HepG2 (cell line): Measurements from ENCODE around the gene MAP2K7. TPM values are rescaled to one million over a fixed set of nuclear protein-coding genes. Genes with fewer than 3 reads are reported as not detected.

Experiments
- ATF1 ChIP-seq: IDR thresholded peaks from 2 replicates; pipeline ENCODE4 v1.6.1; 2016; ENCODE audit warnings: mild to moderate bottlenecking, control low read depth
- CSRNP1 ChIP-seq: sonication (generic); formaldehyde crosslinking; IDR thresholded peaks from 2 replicates; pipeline ENCODE4 v1.8.1; 2023; ENCODE audit warnings: mild to moderate bottlenecking, missing genetic modification reagents
- GTF3A ChIP-seq: sonication (generic); formaldehyde crosslinking; conservative IDR thresholded peaks from 2 replicates; pipeline ENCODE4 v1.4.0; 2020; ENCODE audit warnings: mild to moderate bottlenecking, missing genetic modification reagents
- HNF1A ChIP-seq, 2 experiments: sonication (generic) in 1 of 2; formaldehyde crosslinking in 1 of 2; IDR thresholded peaks; 2 replicates each; pipeline versions ENCODE4 v1.4.0 to v1.6.1; 2016 to 2020; ENCODE audit warnings: borderline replicate concordance in 1 of 2, low read depth in 1 of 2, mild to moderate bottlenecking in 1 of 2, missing genetic modification reagents in 1 of 2
- KAT8 ChIP-seq: IDR thresholded peaks from 2 replicates; pipeline ENCODE4 v1.6.1; 2016; ENCODE audit warnings: missing genetic modification reagents, missing compliant biosample characterization
- MED1 ChIP-seq: sonication (generic); formaldehyde crosslinking; IDR thresholded peaks from 2 replicates; pipeline ENCODE4 v1.4.0; 2020; ENCODE audit warnings: missing genetic modification reagents
- POLR2AphosphoS5 ChIP-seq: IDR thresholded peaks from 2 replicates; pipeline ENCODE4 v1.6.1; 2012; ENCODE audit warnings: low read depth, low read length
- RBAK ChIP-seq: sonication (generic); formaldehyde crosslinking; IDR thresholded peaks from 2 replicates; pipeline ENCODE4 v1.5.1; 2020; ENCODE audit warnings: mild to moderate bottlenecking, missing genetic modification reagents
- RFX5 ChIP-seq: IDR thresholded peaks from 2 replicates; pipeline ENCODE4 v1.6.1; 2011; ENCODE audit warnings: low read depth, low read length, improper control_type of control experiment
- ZBTB2 ChIP-seq: sonication (generic); formaldehyde crosslinking; IDR thresholded peaks from 2 replicates; pipeline ENCODE4 v1.8.0; 2022; ENCODE audit warnings: low read depth, missing genetic modification reagents
- ZBTB43 ChIP-seq: sonication (generic); formaldehyde crosslinking; conservative IDR thresholded peaks from 2 replicates; pipeline ENCODE4 v1.4.0; 2020; ENCODE audit warnings: missing genetic modification reagents
- ZFP91 ChIP-seq: sonication (generic); formaldehyde crosslinking; IDR thresholded peaks from 2 replicates; pipeline ENCODE4 v1.9.0; 2022; ENCODE audit warnings: missing genetic modification reagents, mild to moderate bottlenecking, borderline replicate concordance
- ZNF281 ChIP-seq: sonication (generic); formaldehyde crosslinking; IDR thresholded peaks from 2 replicates; pipeline ENCODE4 v1.4.0; 2020; ENCODE audit warnings: missing genetic modification reagents, borderline replicate concordance
- ZNF772 ChIP-seq: sonication (generic); formaldehyde crosslinking; IDR thresholded peaks from 2 replicates; pipeline ENCODE4 v1.5.0; 2020; ENCODE audit warnings: mild to moderate bottlenecking, missing genetic modification reagents
- polyA plus RNA-seq, 8 experiments: library from polyadenylated mRNA; depleted of rRNA in 3 of 8; stranded (reverse) in 7 of 8; unstranded in 1 of 8; fragments of >200 nt; fragmentation: Illumina TruSeq in 4 of 8; extraction: Trizol in 4 of 8; gene quantifications; 2 replicates each; pipeline versions ENCODE4 v1.2.1 to v1.2.3, GENCODE V29; 2011 to 2016; ENCODE audit warnings: low read depth in 4 of 8, missing spikeins in 1 of 8, mixed read lengths in 1 of 8; ENCODE audit not compliant: insufficient read depth in 1 of 8
- total RNA-seq, 5 experiments: library from RNA; depleted of rRNA; stranded (reverse); fragments of >200 nt; fragmentation: Illumina TruSeq; extraction: Trizol; gene quantifications; 2 replicates each; pipeline ENCODE4 v1.2.3, GENCODE V29; 2016; ENCODE audit warnings: low read depth in 1 of 5

MAP2K7 gene
- total and polyA plus RNA-seq, 2 of the 13 experiments (the other 11 are each of a cell fraction or from before 2014, with no cell fraction given) = 9.0 to 10.8 TPM

GRCh38 chr19:7943444-7944176 is 39.9 kb downstream of the MAP2K7 start, which contains the start of gene TIMM44 (continued):
- TF ChIP-seq GTF3A (peak; percentile 74; the same call in 1 of the 2 replicates), RBAK (CRISPR knock-in tag) (no peak), ZFP91 (CRISPR knock-in tag) (peak; percentile 80; the same call in 1 of the 2 replicates), ZNF281 (CRISPR knock-in tag) (no peak), ATF1 (peak; percentile 93), POLR2AphosphoS5 (peak; percentile 91), ZNF772 (CRISPR knock-in tag) (peak; percentile 87; the same call in 1 of the 2 replicates), ZBTB43 (CRISPR knock-in tag) (no peak; the same call in 1 of the 2 replicates), RFX5 (peak; percentile 60; the same call in 1 of the 2 replicates), MED1 (peak; percentile 55), KAT8 (CRISPR knock-in tag) (peak; percentile 91), ZBTB2 (peak; percentile 68), HNF1A (IDR thresholded peaks at IDR 0.05; ENCODE audit: low read depth) (no peak), HNF1A (CRISPR knock-in tag; IDR thresholded peaks at IDR 0.05; ENCODE audit: borderline replicate concordance) (no peak; the same call in 1 of the 2 replicates), CSRNP1 (CRISPR knock-in tag) (peak; percentile 75; the same call in 1 of the 2 replicates)
